HepG2 (cell line): Measurements from ENCODE around the gene SEPHS2. TPM values are rescaled to one million over a fixed set of nuclear protein-coding genes. Genes with fewer than 3 reads are reported as not detected.

Experiments used
- ATAC-seq: fragments of 200-7000 bp; cut with Tn5 transposase; 3 replicates; pipeline ENCODE4 v1.9.1; 2020; ENCODE audit warnings: mild to moderate bottlenecking, moderate library complexity
- BruUV-seq: library from RNA; stranded (reverse); fragments of 400-500 nt; replicated peaks from 2 replicates; lab custom pipeline; 2021; lab: Mats Ljungman, UMichigan
- CTCF ChIA-PET: fragments of 300-600 bp; formaldehyde crosslinking; extraction: SDS; loops from one replicate; lab custom pipeline; 2021; ENCODE audit warnings: low total read pairs, inconsistent platforms, low intra/inter-chr PET ratio; lab: Yijun Ruan, JAX
- POLR2A ChIA-PET: fragments of 350-600 bp; sonication (Branson Sonifier 250); formaldehyde crosslinking; loops from one replicate; lab custom pipeline; 2020; ENCODE audit warnings: antibody characterized with exemption, inconsistent platforms; lab: Yijun Ruan, JAX
- DNase-seq: peaks from one replicate; pipeline ENCODE4 v3.0.0-alpha.2; 2015; ENCODE audit warnings: low spot score
- FAIRE-seq: peaks from 3 replicates; lab custom pipeline; 2011; peaks lifted over from hg19 to GRCh38; lab: Jason Lieb, UNC
- H2AFZ ChIP-seq: one replicate; pipeline ENCODE4 v1.6.1; 2011; ENCODE audit warnings: low read length, inconsistent platforms
- H3K27ac ChIP-seq: fragments of 300-600 bp; 3 replicates; pipeline ENCODE4 v1.8.0; 2011; ENCODE audit warnings: mixed run types, mild to moderate bottlenecking, mixed read lengths, low read length, inconsistent platforms; ENCODE audit not compliant: insufficient read depth; ENCODE audit errors: extremely low read length
- H3K27me3 ChIP-seq, 2 experiments: fragments of 200-600 bp in 1 of 2; 2 replicates in 1 of 2; 3 replicates in 1 of 2; pipeline versions ENCODE4 v1.6.0 to v1.8.0; 2011; ENCODE audit warnings: low read length in 2 of 2, mild to moderate bottlenecking in 2 of 2, moderate library complexity in 2 of 2, inconsistent platforms in 1 of 2; ENCODE audit not compliant: insufficient read depth in 2 of 2, control insufficient read depth in 1 of 2
- H3K36me3 ChIP-seq, 2 experiments: fragments of 200-600 bp in 1 of 2; replicated peaks in 1 of 2; 2 replicates in 1 of 2; 3 replicates in 1 of 2; pipeline versions ENCODE4 v1.5.1 to v1.8.0; 2011; ENCODE audit warnings: low read length in 2 of 2, inconsistent platforms in 1 of 2; ENCODE audit not compliant: insufficient read depth in 2 of 2, control insufficient read depth in 1 of 2
- H3K4me1 ChIP-seq: 2 replicates; pipeline ENCODE4 v1.5.1; 2012; ENCODE audit warnings: low read length, inconsistent platforms; ENCODE audit not compliant: insufficient read depth
- H3K4me2 ChIP-seq: 2 replicates; pipeline ENCODE4 v1.6.0; 2011; ENCODE audit warnings: low read depth, low read length, inconsistent platforms
- H3K4me3 ChIP-seq, 3 experiments: fragments of 200-600 bp in 1 of 3; sonication (generic), shearing (Covaris generic) in 1 of 3; replicated peaks in 1 of 3; 2 replicates each; pipeline ENCODE4 v1.5.1; 2011 to 2016; ENCODE audit warnings: low read length in 3 of 3, inconsistent platforms in 2 of 3, low read depth in 2 of 3, mild to moderate bottlenecking in 2 of 3, control low read depth in 1 of 3, mixed read lengths in 1 of 3; ENCODE audit not compliant: insufficient read depth in 1 of 3
- H3K79me2 ChIP-seq: one replicate; pipeline ENCODE4 v1.6.1; 2011; ENCODE audit warnings: low read length, inconsistent platforms; ENCODE audit not compliant: insufficient read depth
- H3K9ac ChIP-seq: 2 replicates; pipeline ENCODE4 v1.6.0; 2011; ENCODE audit warnings: mild to moderate bottlenecking, low read depth, low read length, inconsistent platforms; ENCODE audit not compliant: insufficient read depth
- H3K9me3 ChIP-seq: 2 replicates; pipeline ENCODE4 v1.5.1; 2012; ENCODE audit warnings: mild to moderate bottlenecking, low read length
- H4K20me1 ChIP-seq: 2 replicates; pipeline ENCODE4 v1.6.0; 2011; ENCODE audit warnings: inconsistent platforms, mild to moderate bottlenecking, low read length, moderate library complexity; ENCODE audit not compliant: insufficient read depth
- AHR ChIP-seq: IDR thresholded peaks from 2 replicates; pipeline ENCODE4 v1.6.1; 2018; ENCODE audit warnings: missing genetic modification reagents, missing compliant biosample characterization
- ARID2 ChIP-seq: sonication (generic); formaldehyde crosslinking; IDR thresholded peaks from 2 replicates; pipeline ENCODE4 v1.8.1; 2022; ENCODE audit warnings: mild to moderate bottlenecking, missing genetic modification reagents, borderline replicate concordance
- FOXC1 ChIP-seq: sonication (generic); formaldehyde crosslinking; IDR thresholded peaks from 2 replicates; pipeline ENCODE4 v1.8.0; 2022; ENCODE audit warnings: mild to moderate bottlenecking, missing genetic modification reagents, borderline replicate concordance
- JUND ChIP-seq: sonication (generic); formaldehyde crosslinking; IDR thresholded peaks from 2 replicates; pipeline ENCODE4 v1.8.0; 2022; ENCODE audit warnings: mild to moderate bottlenecking, missing genetic modification reagents
- ZNF354B ChIP-seq: sonication (generic); formaldehyde crosslinking; IDR thresholded peaks from 2 replicates; pipeline ENCODE4 v1.8.0; 2022; ENCODE audit warnings: mild to moderate bottlenecking, missing genetic modification reagents
- ZNF383 ChIP-seq: sonication (generic); formaldehyde crosslinking; IDR thresholded peaks from 2 replicates; pipeline ENCODE4 v1.4.0; 2020; ENCODE audit warnings: missing genetic modification reagents, mild to moderate bottlenecking, borderline replicate concordance
- ZNF556 ChIP-seq: sonication (generic); formaldehyde crosslinking; IDR thresholded peaks from 2 replicates; pipeline ENCODE4 v1.4.0; 2020; ENCODE audit warnings: mild to moderate bottlenecking, missing genetic modification reagents, borderline replicate concordance
- ZNF776 ChIP-seq: sonication (generic); formaldehyde crosslinking; IDR thresholded peaks from 2 replicates; pipeline ENCODE4 v1.4.0; 2020; ENCODE audit warnings: mild to moderate bottlenecking, missing genetic modification reagents
- ZNF777 ChIP-seq: sonication (generic); formaldehyde crosslinking; IDR thresholded peaks from 2 replicates; pipeline ENCODE4 v1.4.0; 2020; ENCODE audit warnings: missing genetic modification reagents
- WGBS: methylation state at CpG from one replicate; pipeline ENCODE4 v1.1.6; 2017; ENCODE audit warnings: low lambda C conversion rate; 5-methylcytosine and 5-hydroxymethylcytosine counted together
- in situ Hi-C: cut with HindIII; loops from 2 replicates; pipeline ENCODE4 v1.10.0; 2017; ENCODE audit warnings: low pct_unique_long_range_greater_than_20kb; ENCODE audit not compliant: extremely low pct_ligation_motif_present
- intact Hi-C: fragments of 100-400 bp; cut with micrococcal nuclease; formaldehyde crosslinking; loops from one replicate; pipeline ENCODE4 v1.10.0; 2022; ENCODE audit not compliant: unreplicated experiment
- polyA plus RNA-seq, 8 experiments: library from polyadenylated mRNA; depleted of rRNA in 3 of 8; stranded (reverse) in 7 of 8; unstranded in 1 of 8; fragments of >200 nt; fragmentation: Illumina TruSeq in 4 of 8; extraction: Trizol in 4 of 8; gene quantifications; 2 replicates each; pipeline versions ENCODE4 v1.2.1 to v1.2.3, GENCODE V29; 2011 to 2016; ENCODE audit warnings: low read depth in 4 of 8, missing spikeins in 1 of 8, mixed read lengths in 1 of 8; ENCODE audit not compliant: insufficient read depth in 1 of 8
- total RNA-seq, 5 experiments: library from RNA; depleted of rRNA; stranded (reverse); fragments of >200 nt; fragmentation: Illumina TruSeq; extraction: Trizol; gene quantifications; 2 replicates each; pipeline ENCODE4 v1.2.3, GENCODE V29; 2016; ENCODE audit warnings: low read depth in 1 of 5
- TF ChIP-seq, protein P1 (sequence below): sonication (generic); formaldehyde crosslinking; IDR thresholded peaks from 2 replicates; pipeline ENCODE4 v1.8.0; 2022; ENCODE audit warnings: missing genetic modification reagents, mild to moderate bottlenecking, inconsistent platforms, borderline replicate concordance
- TF ChIP-seq, protein P2 (sequence below): IDR thresholded peaks from 2 replicates; pipeline ENCODE4 v1.6.1; 2012; ENCODE audit warnings: inconsistent platforms
- TF ChIP-seq, protein P3 (sequence below), 2 experiments: sonication (generic) in 1 of 2; formaldehyde crosslinking in 1 of 2; IDR thresholded peaks; 2 replicates each; pipeline versions ENCODE4 v1.4.0 to v1.6.1; 2018 to 2020; ENCODE audit warnings: missing genetic modification reagents in 2 of 2, borderline replicate concordance in 1 of 2, low read depth in 1 of 2, mild to moderate bottlenecking in 1 of 2, missing biosample characterization in 1 of 2
- TF ChIP-seq, protein P4 (sequence below): sonication (generic); formaldehyde crosslinking; IDR thresholded peaks from 2 replicates; pipeline ENCODE4 v1.9.0; 2021; ENCODE audit warnings: missing genetic modification reagents, borderline replicate concordance
- TF ChIP-seq, protein P5 (sequence below): sonication (generic); formaldehyde crosslinking; IDR thresholded peaks from 2 replicates; pipeline ENCODE4 v1.4.0; 2020; ENCODE audit warnings: missing genetic modification reagents

Gene SEPHS2
- total and polyA plus RNA-seq, 2 of the 13 experiments (the other 11 are each of a cell fraction or from before 2014, with no cell fraction given), result 20.7 to 127 TPM

DNA sequence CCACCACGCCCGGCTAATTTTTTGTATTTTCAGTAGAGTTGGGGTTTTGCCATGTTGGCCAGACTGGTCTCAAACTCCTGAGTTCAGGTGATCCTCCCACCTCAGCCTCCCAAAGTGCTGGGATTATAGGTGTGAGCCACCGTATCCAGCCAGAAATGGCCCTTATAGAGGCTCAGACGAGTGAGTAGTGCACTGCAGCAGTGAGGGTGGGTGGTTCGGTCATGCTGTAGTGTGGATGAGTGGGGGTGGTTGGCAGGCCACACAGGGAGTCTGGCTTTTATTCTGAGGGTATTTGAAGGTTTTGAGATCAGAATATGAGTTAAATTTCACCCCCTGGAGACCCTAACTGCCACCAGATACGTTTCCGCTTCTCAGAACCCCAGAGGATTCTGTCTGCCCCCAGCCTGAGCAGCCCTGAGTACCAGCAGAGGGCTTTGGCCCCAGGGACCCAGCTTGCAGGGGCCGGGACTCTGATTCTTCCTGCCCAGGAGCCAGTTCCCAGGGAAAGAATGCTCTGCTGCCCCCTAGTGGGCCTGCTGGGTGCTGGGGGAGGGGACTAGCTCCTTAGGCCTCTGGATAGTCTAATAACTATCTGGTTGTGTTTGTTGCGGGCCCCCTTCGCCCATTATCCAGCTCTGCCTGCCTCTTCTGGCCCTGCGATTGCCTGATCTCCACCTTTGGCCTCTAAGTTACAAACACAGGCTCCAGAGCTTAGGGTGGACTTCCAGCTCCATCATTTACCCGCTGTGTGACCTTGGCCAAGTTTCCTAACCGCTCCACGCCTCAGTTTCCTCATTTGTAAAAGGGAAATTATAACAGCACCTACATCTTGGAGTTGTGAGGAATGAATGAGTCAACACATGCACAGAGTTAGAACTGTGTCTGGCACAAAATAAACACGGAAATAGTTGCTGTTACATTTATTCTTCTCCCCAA is 36.3 kb downstream of the SEPHS2 start (continued):
- TF ChIP-seq ZNF556 (CRISPR knock-in tag) (peak; percentile 48; the same call in 1 of the 2 replicates), AHR (CRISPR knock-in tag) (0 out of 2 replicates have a peak, but pooled peaks have one; percentile 56), ZNF777 (CRISPR knock-in tag) (no peak), ZNF383 (no peak), ZNF776 (CRISPR knock-in tag) (no peak), ZNF354B (no peak)
- TF ChIP-seq, protein P1, sequence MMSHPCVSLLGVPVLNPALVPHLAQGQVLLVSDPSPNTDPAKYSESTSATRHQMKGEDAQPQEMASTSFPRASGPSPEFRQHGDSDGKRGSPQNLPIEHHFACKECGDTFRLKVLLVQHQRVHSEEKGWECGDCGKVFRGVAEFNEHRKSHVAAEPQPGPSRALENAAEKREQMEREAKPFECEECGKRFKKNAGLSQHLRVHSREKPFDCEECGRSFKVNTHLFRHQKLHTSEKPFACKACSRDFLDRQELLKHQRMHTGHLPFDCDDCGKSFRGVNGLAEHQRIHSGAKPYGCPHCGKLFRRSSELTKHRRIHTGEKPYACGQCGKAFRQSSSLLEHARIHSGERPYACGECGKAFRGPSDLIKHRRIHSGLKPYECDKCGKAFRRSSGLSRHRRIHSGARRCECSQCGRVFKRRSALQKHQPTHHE (CRISPR knock-in tag), result peak; percentile 82; the same call in 1 of the 2 replicates
- TF ChIP-seq, protein P2, sequence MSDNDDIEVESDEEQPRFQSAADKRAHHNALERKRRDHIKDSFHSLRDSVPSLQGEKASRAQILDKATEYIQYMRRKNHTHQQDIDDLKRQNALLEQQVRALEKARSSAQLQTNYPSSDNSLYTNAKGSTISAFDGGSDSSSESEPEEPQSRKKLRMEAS, result peak; percentile 54; the same call in 1 of the 2 replicates
- TF ChIP-seq, all 625 proteins: peak for 199

DNA sequence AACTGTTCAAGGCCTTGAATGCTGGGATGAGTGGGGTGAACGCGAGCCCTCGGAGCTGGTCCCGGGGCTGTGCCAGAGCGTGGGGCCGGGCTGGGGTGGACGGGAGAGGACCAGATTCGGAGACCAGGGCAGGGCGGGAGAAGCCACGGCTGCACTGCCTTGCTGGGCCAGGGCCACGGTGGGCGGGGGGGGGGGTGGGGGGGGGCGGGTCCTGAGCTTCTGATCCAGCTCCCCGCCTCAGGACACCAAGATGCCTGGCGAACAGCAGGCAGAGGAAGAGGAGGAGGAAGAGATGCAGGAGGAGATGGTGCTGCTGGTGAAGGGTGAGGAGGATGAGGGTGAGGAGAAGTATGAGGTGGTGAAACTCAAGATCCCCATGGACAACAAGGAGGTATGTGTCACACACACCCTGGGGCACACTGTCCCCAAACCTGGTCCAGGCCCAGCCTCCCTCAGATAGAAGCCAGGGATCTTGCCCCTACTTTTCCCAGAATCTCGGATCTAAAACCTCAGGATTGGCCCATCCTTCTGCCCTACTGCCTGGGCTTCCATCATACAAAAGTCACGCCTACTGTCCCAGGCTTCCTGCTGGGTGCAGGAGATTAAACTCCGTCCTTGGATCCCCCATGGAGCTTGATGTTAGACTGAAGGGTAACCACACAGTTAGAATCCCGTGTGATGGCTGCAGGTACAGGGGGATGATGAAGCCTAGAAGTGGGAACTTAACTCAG is 37.7 kb downstream of the SEPHS2 start:
- H3K79me2 ChIP-seq, result peaks cover 9% of the 10 kb centered on the region
- TSS peak; percentile 73 for BruUV-seq
- in situ Hi-C loops (no loop called here), intact Hi-C loops (loop anchor here (1.0 to 2.0 kb wide), 2 partner anchors 38 to 53 kb away; partner anchors contain the start of genes CD2BP2 and TBC1D10B)
- DNase-seq, result no peak
- POLR2A ChIA-PET, result interaction anchor here (0.6 to 4.9 kb wide), 32 partner anchors 8 to 576 kb away, joined by 3 to 70 read pairs (median 5); partner anchors contain the start of genes ALDOA, CD2BP2, DCTPP1 and SEPTIN1
- peaks cover 10 to 18% of the 10 kb centered on the region in 2 experiments for H3K36me3 ChIP-seq
- CTCF ChIA-PET, result interaction anchor here (0.7 to 2.3 kb wide), 2 partner anchors 12 kb away, joined by 3 to 20 read pairs; partner anchors contain the start of gene ZNF48
- no peaks in the 10 kb centered on the region for H3K27me3 ChIP-seq
- no peaks in the 10 kb centered on the region for H3K9me3 ChIP-seq
- H2AFZ ChIP-seq, result no peak overlapping the region
- peak overlapping the region; percentile 87 to 96 (median 91) for H3K4me3 ChIP-seq
- FAIRE-seq, result no peak
- peaks cover 31% of the 10 kb centered on the region for H3K4me1 ChIP-seq
- ATAC-seq, result no peak; the same call in 1 of the 3 replicates
- peak overlapping the region; percentile 85 for H3K27ac ChIP-seq
- 12% methylated on average over 18 of the region's 19 CpGs for WGBS
- peak overlapping the region; percentile 93 for H3K4me2 ChIP-seq
- no peaks in the 10 kb centered on the region for H4K20me1 ChIP-seq
- peak overlapping the region; percentile 88 for H3K9ac ChIP-seq
- TF ChIP-seq, protein P3, sequence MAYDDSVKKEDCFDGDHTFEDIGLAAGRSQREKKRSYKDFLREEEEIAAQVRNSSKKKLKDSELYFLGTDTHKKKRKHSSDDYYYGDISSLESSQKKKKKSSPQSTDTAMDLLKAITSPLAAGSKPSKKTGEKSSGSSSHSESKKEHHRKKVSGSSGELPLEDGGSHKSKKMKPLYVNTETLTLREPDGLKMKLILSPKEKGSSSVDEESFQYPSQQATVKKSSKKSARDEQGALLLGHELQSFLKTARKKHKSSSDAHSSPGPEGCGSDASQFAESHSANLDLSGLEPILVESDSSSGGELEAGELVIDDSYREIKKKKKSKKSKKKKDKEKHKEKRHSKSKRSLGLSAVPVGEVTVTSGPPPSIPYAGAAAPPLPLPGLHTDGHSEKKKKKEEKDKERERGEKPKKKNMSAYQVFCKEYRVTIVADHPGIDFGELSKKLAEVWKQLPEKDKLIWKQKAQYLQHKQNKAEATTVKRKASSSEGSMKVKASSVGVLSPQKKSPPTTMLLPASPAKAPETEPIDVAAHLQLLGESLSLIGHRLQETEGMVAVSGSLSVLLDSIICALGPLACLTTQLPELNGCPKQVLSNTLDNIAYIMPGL (CRISPR knock-in tag; IDR thresholded peaks at IDR 0.05; ENCODE audit: borderline replicate concordance in 1 of 2, low read depth in 1 of 2), result 0 out of 4 replicates have a peak, but pooled peaks of 1 of the 2 experiments have one; percentile 46
- no peak for TF ChIP-seq FOXC1 (CRISPR knock-in tag)
- 0 out of 2 replicates have a peak, but pooled peaks have one; percentile 22 for TF ChIP-seq ARID2
- TF ChIP-seq, protein P4, sequence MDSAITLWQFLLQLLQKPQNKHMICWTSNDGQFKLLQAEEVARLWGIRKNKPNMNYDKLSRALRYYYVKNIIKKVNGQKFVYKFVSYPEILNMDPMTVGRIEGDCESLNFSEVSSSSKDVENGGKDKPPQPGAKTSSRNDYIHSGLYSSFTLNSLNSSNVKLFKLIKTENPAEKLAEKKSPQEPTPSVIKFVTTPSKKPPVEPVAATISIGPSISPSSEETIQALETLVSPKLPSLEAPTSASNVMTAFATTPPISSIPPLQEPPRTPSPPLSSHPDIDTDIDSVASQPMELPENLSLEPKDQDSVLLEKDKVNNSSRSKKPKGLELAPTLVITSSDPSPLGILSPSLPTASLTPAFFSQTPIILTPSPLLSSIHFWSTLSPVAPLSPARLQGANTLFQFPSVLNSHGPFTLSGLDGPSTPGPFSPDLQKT (CRISPR knock-in tag), result no peak
- TF ChIP-seq, protein P5, sequence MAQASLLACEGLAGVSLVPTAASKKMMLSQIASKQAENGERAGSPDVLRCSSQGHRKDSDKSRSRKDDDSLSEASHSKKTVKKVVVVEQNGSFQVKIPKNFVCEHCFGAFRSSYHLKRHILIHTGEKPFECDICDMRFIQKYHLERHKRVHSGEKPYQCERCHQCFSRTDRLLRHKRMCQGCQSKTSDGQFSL, result peak; percentile 18; the same call in 1 of the 2 replicates
- peak; percentile 56 for TF ChIP-seq JUND (CRISPR knock-in tag)
